ENCODE measurements around the gene SPOCK3.
"Not testable (repeated sequence)": the region's sequence is repeated elsewhere in the genome, so short reads cannot be mapped to it uniquely, and the experiment has no call there.

- TF ChIP-seq CTCF (IDR thresholded peaks at IDR 0.05; ENCODE audit: low read depth, low read length, missing input control); ATF3 (IDR thresholded peaks at IDR 0.05); REST (IDR thresholded peaks at IDR 0.05); FOXA2 (IDR thresholded peaks at IDR 0.05); RAD21 (IDR thresholded peaks at IDR 0.05); GABPA (IDR thresholded peaks at IDR 0.05 in 1 of 2, conservative IDR thresholded peaks at IDR 0.05 in 1 of 2); FOXA1 (IDR thresholded peaks at IDR 0.05); MAX (IDR thresholded peaks at IDR 0.05); YY1 (IDR thresholded peaks at IDR 0.05); SP1 (IDR thresholded peaks at IDR 0.05); TAF1 (conservative IDR thresholded peaks at IDR 0.05); HNF4A (conservative IDR thresholded peaks at IDR 0.05); ZBTB33 (IDR thresholded peaks at IDR 0.05): not testable (repeated sequence)
These were observed 266.1 kb downstream of the SPOCK3 start for GRCh38 chr4:166968219-166968618.

Measured in liver (tissue), 3 donors.